Esophagus squamous epithelium (tissue), 5 donors: ENCODE data around the gene C2orf49. TPM values are rescaled to one million over a fixed set of nuclear protein-coding genes. Genes with fewer than 3 reads are reported as not detected.
A peak's percentile ranks its signal among the peaks of the same experiment; 100 is the strongest.

Experiments used
- DNase-seq: peaks from one replicate; lab custom pipeline; 2025; lab: John Stamatoyannopoulos, UW
- H3K27ac ChIP-seq, 4 donors: fragments of 200-600 bp; sonication (generic); one replicate each; pipeline ENCODE4 v1.5.1; 2016 to 2019; ENCODE audit warnings: mild to moderate bottlenecking in 1 of 4
- H3K27me3 ChIP-seq, 4 donors: fragments of 200-600 bp; sonication (generic); 1 replicate in 3 of 4; 2 replicates in 1 of 4; pipeline versions ENCODE4 v1.5.1 to v1.6.0; 2017 to 2021; ENCODE audit warnings: antibody characterized with exemption in 1 of 4
- H3K36me3 ChIP-seq, 3 donors: fragments of 200-600 bp; sonication (generic); one replicate each; pipeline ENCODE4 v1.5.1; 2016 to 2019
- H3K4me1 ChIP-seq, 3 donors: fragments of 200-600 bp; sonication (generic); one replicate each; pipeline ENCODE4 v1.5.1; 2017 to 2019
- H3K4me3 ChIP-seq, 4 donors: fragments of 200-600 bp; sonication (generic); 1 replicate in 3 of 4; 2 replicates in 1 of 4; pipeline ENCODE4 v1.5.1; 2016 to 2019; ENCODE audit warnings: mild to moderate bottlenecking in 2 of 4, moderate library complexity in 1 of 4
- H3K9me3 ChIP-seq, 3 donors: fragments of 200-600 bp; sonication (generic); one replicate each; pipeline ENCODE4 v1.5.1; 2016 to 2019
- CTCF ChIP-seq, 6 experiments: fragments of 450-650 bp in 4 of 6; fragments of 200-600 bp in 2 of 6; sonication (generic) in 2 of 6; IDR thresholded peaks; one replicate each; pipeline ENCODE4 v1.5.1; 2016 to 2019; ENCODE audit warnings: antibody characterized with exemption in 6 of 6, mild to moderate bottlenecking in 4 of 6, moderate library complexity in 4 of 6
- POLR2A ChIP-seq, 4 donors: fragments of 450-650 bp; IDR thresholded peaks; one replicate each; pipeline ENCODE4 v1.6.1; 2017; ENCODE audit warnings: antibody characterized with exemption in 4 of 4, mild to moderate bottlenecking in 4 of 4, moderate library complexity in 3 of 4
- WGBS, 2 donors: methylation state at CpG; one replicate each; pipeline ENCODE4 v1.1.5; 2018; 5-methylcytosine and 5-hydroxymethylcytosine counted together
- intact Hi-C: fragments of 100-400 bp; cut with DNase I; formaldehyde crosslinking; loops from one replicate; pipeline ENCODE4 v1.15.0; 2022
- total RNA-seq, 4 donors: library from RNA; depleted of rRNA; stranded (reverse); fragments of >200 nt; gene quantifications; one replicate each; pipeline ENCODE4 v1.1.0, GENCODE V29; 2016
- donor health status: DM: yes; HTN: yes; CAD: no.

The C2orf49 gene
- total RNA-seq, 4 donors from 2014 or later: 9.3 to 19.8 (median 12.4) TPM

GRCh38 chr2:105344704-105345345 lies 7.5 kb downstream of the C2orf49 start:
- H3K27ac ChIP-seq: no peak overlapping the region
- WGBS, 2 donors: 43 to 74% methylated on average over 3 to 4 of the region's 4 CpGs
- H3K27me3 ChIP-seq: no peaks in the 10 kb centered on the region
- H3K36me3 ChIP-seq: peaks cover 0 to 100% (median 35%) of the 10 kb centered on the region in 3 donors
- no peak for DNase-seq
- H3K4me3 ChIP-seq: no peak overlapping the region
- intact Hi-C loops: no loop called here
- H3K9me3 ChIP-seq: no peaks in the 10 kb centered on the region
- TF ChIP-seq POLR2A (IDR thresholded peaks at IDR 0.05) (no peak), CTCF (IDR thresholded peaks at IDR 0.05) (peak in 4 of 6 experiments; percentile 13 to 53 (median 34))
- H3K4me1 ChIP-seq: peaks cover 0 to 5% (median 0%) of the 10 kb centered on the region in 3 donors

GRCh38 chr2:105357122-105357521 lies 19.8 kb downstream of the C2orf49 start:
- H3K27me3 ChIP-seq: no peaks in the 10 kb centered on the region
- no peak for TF ChIP-seq CTCF (IDR thresholded peaks at IDR 0.05)
- TF ChIP-seq POLR2A (IDR thresholded peaks at IDR 0.05): no peak
- peaks cover 0 to 12% (median 0%) of the 10 kb centered on the region in 3 donors for H3K4me1 ChIP-seq
- no peak overlapping the region for H3K4me3 ChIP-seq
- DNase-seq: no peak
- H3K36me3 ChIP-seq: peaks cover 0 to 96% (median 12%) of the 10 kb centered on the region in 3 donors
- H3K9me3 ChIP-seq: peaks cover 0 to 4% (median 0%) of the 10 kb centered on the region in 3 donors
- WGBS, 2 donors: 93% methylated on average over 1 of the region's 1 CpG
- H3K27ac ChIP-seq: no peak overlapping the region
- intact Hi-C loops: no loop called here

- 50 to 56% methylated on average over 6 of the region's 6 CpGs for WGBS, 2 donors
- H3K9me3 ChIP-seq: peaks cover 0 to 4% (median 0%) of the 10 kb centered on the region in 3 donors
- H3K4me3 ChIP-seq: no peak overlapping the region
- no peaks in the 10 kb centered on the region for H3K27me3 ChIP-seq
- DNase-seq: no peak
- TF ChIP-seq CTCF (IDR thresholded peaks at IDR 0.05) (no peak), POLR2A (IDR thresholded peaks at IDR 0.05) (no peak)
- H3K27ac ChIP-seq: peak overlapping the region in 1 of 4 donors; percentile 14
- H3K4me1 ChIP-seq: peaks cover 0 to 12% (median 0%) of the 10 kb centered on the region in 3 donors
- intact Hi-C loops: no loop called here
- peaks cover 9 to 96% (median 24%) of the 10 kb centered on the region in 3 donors for H3K36me3 ChIP-seq
Observed at GRCh38 chr2:105358593-105358992, 21.3 kb downstream of the C2orf49 start.

- Histone ChIP-seq H3K4me3 (no peak overlapping the region), H3K27me3 (no peaks in the 10 kb centered on the region), H3K4me1 (peaks cover 0 to 12% (median 0%) of the 10 kb centered on the region in 3 donors), H3K27ac (no peak overlapping the region), H3K9me3 (no peaks in the 10 kb centered on the region), H3K36me3 (peaks cover 11 to 99% (median 27%) of the 10 kb centered on the region in 3 donors)
- no peak for DNase-seq
- 64 to 65% methylated on average over 11 of the region's 11 CpGs for WGBS, 2 donors
- intact Hi-C loops: no loop called here
- no peak for TF ChIP-seq CTCF (IDR thresholded peaks at IDR 0.05)
- TF ChIP-seq POLR2A (IDR thresholded peaks at IDR 0.05): no peak
Observed at GRCh38 chr2:105361102-105361889, 24.0 kb downstream of the C2orf49 start.
